ENCODE results near the gene ADRA2C.
"Not testable (repeated sequence)": the region's sequence is repeated elsewhere in the genome, so short reads cannot be mapped to it uniquely, and the experiment has no call there.

ADRA2C gene

GRCh38 chr4:3808597-3808996, 42.4 kb downstream of the ADRA2C start:
- FAIRE-seq (no peak), DNase-seq (ENCODE audit: extremely low spot score, insufficient read length, low read depth) (no peak)

- DNase-seq (ENCODE audit: extremely low spot score, insufficient read length, low read depth) (no peak), FAIRE-seq (no peak)
Observed at GRCh38 chr4:3809028-3809427, 42.8 kb downstream of the ADRA2C start.

GRCh38 chr4:3809451-3810110, 43.4 kb downstream of the ADRA2C start:
- no peak for FAIRE-seq
- DNase-seq (ENCODE audit: extremely low spot score, insufficient read length, low read depth), result no peak

- FAIRE-seq, result no peak
Observed at GRCh38 chr4:3810111-3810680, 44.0 kb downstream of the ADRA2C start.

GRCh38 chr4:3810796-3811485, 44.8 kb downstream of the ADRA2C start:
- FAIRE-seq, result no peak
- no peak for DNase-seq (ENCODE audit: extremely low spot score, insufficient read length, low read depth)

More at GRCh38 chr4:3810111-3810680, 44.0 kb downstream of the ADRA2C start:
- no peak for DNase-seq (ENCODE audit: extremely low spot score, insufficient read length, low read depth)

GRCh38 chr4:3811621-3812020, 45.4 kb downstream of the ADRA2C start:
- DNase-seq (ENCODE audit: extremely low spot score, insufficient read length, low read depth) (no peak), FAIRE-seq (no peak)

- no peak for DNase-seq (ENCODE audit: extremely low spot score, insufficient read length, low read depth)
- no peak for FAIRE-seq
Observed at GRCh38 chr4:3812211-3812934, 46.2 kb downstream of the ADRA2C start.

GRCh38 chr4:3813151-3814052, 47.2 kb downstream of the ADRA2C start:
- no peak for DNase-seq (ENCODE audit: extremely low spot score, insufficient read length, low read depth)
- FAIRE-seq, result no peak

GRCh38 chr4:3814053-3814570, 47.9 kb downstream of the ADRA2C start:
- DNase-seq (ENCODE audit: extremely low spot score, insufficient read length, low read depth) (no peak), FAIRE-seq (no peak)

GRCh38 chr4:3814838-3815237, 48.7 kb downstream of the ADRA2C start:
- peak; percentile 66 for FAIRE-seq
- not testable (repeated sequence) for DNase-seq (ENCODE audit: extremely low spot score, insufficient read length, low read depth)

- no peak for FAIRE-seq
- DNase-seq (ENCODE audit: extremely low spot score, insufficient read length, low read depth), result no peak
Observed at GRCh38 chr4:3816256-3816825, 50.2 kb downstream of the ADRA2C start.

GRCh38 chr4:3816983-3817960, 51.1 kb downstream of the ADRA2C start:
- FAIRE-seq (no peak), DNase-seq (ENCODE audit: extremely low spot score, insufficient read length, low read depth) (no peak)

Measured in GM18507 (cell line).